Tibial artery (tissue), 4 donors: ENCODE measurements around the gene HDAC7.

ENCODE experiments used
- DNase-seq, 2 donors: peaks; one replicate each; pipeline ENCODE4 v3.0.0-alpha.2; 2019
- H3K27ac ChIP-seq, 2 donors: fragments of 200-600 bp; sonication (generic) in 1 of 2; 1 replicate in 1 of 2; 2 replicates in 1 of 2; pipeline ENCODE4 v1.5.1; 2018 to 2019; ENCODE audit warnings: mild to moderate bottlenecking in 1 of 2
- H3K27me3 ChIP-seq, 2 donors: fragments of 200-600 bp; sonication (generic) in 1 of 2; one replicate each; pipeline versions ENCODE4 v1.5.1 to v1.6.0; 2016 to 2019
- H3K36me3 ChIP-seq, 3 donors: fragments of 200-600 bp; sonication (generic) in 2 of 3; one replicate each; pipeline ENCODE4 v1.5.1; 2016 to 2019; ENCODE audit warnings: mild to moderate bottlenecking in 2 of 3
- H3K4me1 ChIP-seq, 4 donors: fragments of 200-600 bp; sonication (generic) in 2 of 4; 1 replicate in 3 of 4; 2 replicates in 1 of 4; pipeline ENCODE4 v1.5.1; 2016 to 2019
- H3K4me3 ChIP-seq, 2 donors: fragments of 200-600 bp; sonication (generic) in 1 of 2; 1 replicate in 1 of 2; 2 replicates in 1 of 2; pipeline ENCODE4 v1.5.1; 2018 to 2019; ENCODE audit warnings: mild to moderate bottlenecking in 2 of 2
- H3K9me3 ChIP-seq, 3 donors: fragments of 200-600 bp; sonication (generic) in 1 of 3; one replicate each; pipeline ENCODE4 v1.5.1; 2016 to 2019
- CTCF ChIP-seq, 2 experiments: fragments of 200-600 bp in 1 of 2; fragments of 450-650 bp in 1 of 2; IDR thresholded peaks; one replicate each; pipeline ENCODE4 v1.5.1; 2017 to 2019; ENCODE audit warnings: antibody characterized with exemption in 2 of 2, mild to moderate bottlenecking in 1 of 2, moderate library complexity in 1 of 2
- intact Hi-C: fragments of 100-400 bp; cut with DNase I; formaldehyde crosslinking; loops from one replicate; pipeline ENCODE4 v1.15.0; 2023; ENCODE audit warnings: low total_unique reads

The HDAC7 gene

GRCh38 chr12:47762850-47763465 lies 56.7 kb downstream of the HDAC7 start:
- no peak overlapping the region for H3K4me3 ChIP-seq
- no peaks in the 10 kb centered on the region for H3K27me3 ChIP-seq
- H3K27ac ChIP-seq = no peak overlapping the region
- H3K4me1 ChIP-seq = peaks cover 0 to 35% (median 14%) of the 10 kb centered on the region in 4 donors
- no peaks in the 10 kb centered on the region for H3K9me3 ChIP-seq
- intact Hi-C loops = no loop called here
- H3K36me3 ChIP-seq = no peaks in the 10 kb centered on the region
- DNase-seq = no peak
- TF ChIP-seq CTCF (IDR thresholded peaks at IDR 0.05) = no peak

GRCh38 chr12:47758834-47759690 lies 60.6 kb downstream of the HDAC7 start, which contains the start of gene RAPGEF3:
RAPGEF3 (minus strand) TSS chr12:47758880; CDS start chr12:47758556, 324 bp downstream.
- Histone ChIP-seq H3K9me3 (no peaks in the 10 kb centered on the region), H3K4me1 (peaks cover 0 to 66% (median 49%) of the 10 kb centered on the region in 4 donors), H3K4me3 (peak within 1 kb of the TSS; percentile 58 to 79), H3K27ac (peak within 1 kb of the TSS; percentile 77 to 83), H3K27me3 (no peaks in the 10 kb centered on the region), H3K36me3 (no peaks in the 10 kb centered on the region)
- TF ChIP-seq CTCF (IDR thresholded peaks at IDR 0.05) = peak; percentile 41 to 66
- intact Hi-C loops = no loop called here
- DNase-seq = peak; percentile 83 to 94

GRCh38 chr12:47758584-47758833 lies 61.2 kb downstream of the HDAC7 start:
- no peaks in the 10 kb centered on the region for H3K27me3 ChIP-seq
- no peaks in the 10 kb centered on the region for H3K36me3 ChIP-seq
- no peak for TF ChIP-seq CTCF (IDR thresholded peaks at IDR 0.05)
- peaks cover 0 to 70% (median 54%) of the 10 kb centered on the region in 4 donors for H3K4me1 ChIP-seq
- H3K4me3 ChIP-seq = peak overlapping the region; percentile 58 to 79
- H3K27ac ChIP-seq = peak overlapping the region; percentile 77 to 83
- no peak for DNase-seq
- H3K9me3 ChIP-seq = no peaks in the 10 kb centered on the region
- intact Hi-C loops = no loop called here

- peak overlapping the region; percentile 77 to 83 for H3K27ac ChIP-seq
- H3K36me3 ChIP-seq = no peaks in the 10 kb centered on the region
- H3K27me3 ChIP-seq = no peaks in the 10 kb centered on the region
- H3K4me3 ChIP-seq = peak overlapping the region; percentile 58 to 79
- no peak for DNase-seq
- intact Hi-C loops = no loop called here
- H3K4me1 ChIP-seq = peaks cover 0 to 70% (median 59%) of the 10 kb centered on the region in 4 donors
- no peak for TF ChIP-seq CTCF (IDR thresholded peaks at IDR 0.05)
- H3K9me3 ChIP-seq = no peaks in the 10 kb centered on the region
These were observed 61.7 kb downstream of the HDAC7 start for GRCh38 chr12:47757840-47758583.

GRCh38 chr12:47757364-47757839 lies 62.3 kb downstream of the HDAC7 start:
- Histone ChIP-seq H3K27ac (peak overlapping the region; percentile 77 to 83), H3K9me3 (no peaks in the 10 kb centered on the region), H3K36me3 (no peaks in the 10 kb centered on the region), H3K4me1 (peaks cover 0 to 71% (median 65%) of the 10 kb centered on the region in 4 donors), H3K27me3 (no peaks in the 10 kb centered on the region), H3K4me3 (peak overlapping the region; percentile 58 to 79)
- TF ChIP-seq CTCF (IDR thresholded peaks at IDR 0.05) = no peak
- intact Hi-C loops = no loop called here
- DNase-seq = no peak
